ENCODE data around the gene ANK2.

ANK2 gene

DNA sequence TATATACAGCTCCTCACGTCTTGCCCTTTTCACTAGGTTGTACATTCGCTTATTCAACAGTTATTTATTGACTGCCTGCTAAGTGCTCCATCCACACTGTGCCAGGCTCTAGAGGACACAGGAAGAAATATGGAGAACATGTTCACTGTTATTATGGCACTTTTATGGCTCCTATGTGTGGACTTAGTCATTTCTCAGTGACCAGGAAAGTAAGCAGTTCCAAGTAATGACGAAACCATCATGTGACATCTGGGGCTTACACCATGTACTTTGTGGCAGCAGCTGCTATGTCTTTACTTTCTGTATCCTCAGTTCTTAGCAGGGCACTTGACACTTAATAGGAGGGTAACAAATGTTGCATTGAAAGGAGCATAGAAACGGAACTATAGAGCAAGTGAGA, 278.0 kb downstream of the ANK2 start:
- Histone ChIP-seq H3K27me3 (ENCODE audit: insufficient read depth, low read length, poor library complexity) (peaks cover 10% of the 10 kb centered on the region), H3K4me2 (ENCODE audit: insufficient read depth, low read length) (no peak overlapping the region), H3K4me1 (ENCODE audit: insufficient read depth, low read length) (no peaks in the 10 kb centered on the region), H3K36me3 (ENCODE audit: insufficient read depth, low read length) (no peaks in the 10 kb centered on the region), H4K20me1 (ENCODE audit: insufficient read depth, low read length) (no peaks in the 10 kb centered on the region), H2AFZ (ENCODE audit: low read depth, low read length) (no peak overlapping the region), H3K79me2 (ENCODE audit: insufficient read depth, low read length) (no peaks in the 10 kb centered on the region), H3K9ac (ENCODE audit: low read depth, low read length) (no peak overlapping the region), H3K4me3 (ENCODE audit: low read depth in 1 of 2, low read length in 2 of 2) (no peak overlapping the region), H3K9me3 (ENCODE audit: insufficient read depth, low read length, severe bottlenecking) (no peaks in the 10 kb centered on the region), H3K27ac (ENCODE audit: low read length) (no peak overlapping the region)
- no peak for TF ChIP-seq EZH2 (IDR thresholded peaks at IDR 0.05; ENCODE audit: borderline replicate concordance, low read depth, low read length, severe bottlenecking)
- TF ChIP-seq, protein P1, sequence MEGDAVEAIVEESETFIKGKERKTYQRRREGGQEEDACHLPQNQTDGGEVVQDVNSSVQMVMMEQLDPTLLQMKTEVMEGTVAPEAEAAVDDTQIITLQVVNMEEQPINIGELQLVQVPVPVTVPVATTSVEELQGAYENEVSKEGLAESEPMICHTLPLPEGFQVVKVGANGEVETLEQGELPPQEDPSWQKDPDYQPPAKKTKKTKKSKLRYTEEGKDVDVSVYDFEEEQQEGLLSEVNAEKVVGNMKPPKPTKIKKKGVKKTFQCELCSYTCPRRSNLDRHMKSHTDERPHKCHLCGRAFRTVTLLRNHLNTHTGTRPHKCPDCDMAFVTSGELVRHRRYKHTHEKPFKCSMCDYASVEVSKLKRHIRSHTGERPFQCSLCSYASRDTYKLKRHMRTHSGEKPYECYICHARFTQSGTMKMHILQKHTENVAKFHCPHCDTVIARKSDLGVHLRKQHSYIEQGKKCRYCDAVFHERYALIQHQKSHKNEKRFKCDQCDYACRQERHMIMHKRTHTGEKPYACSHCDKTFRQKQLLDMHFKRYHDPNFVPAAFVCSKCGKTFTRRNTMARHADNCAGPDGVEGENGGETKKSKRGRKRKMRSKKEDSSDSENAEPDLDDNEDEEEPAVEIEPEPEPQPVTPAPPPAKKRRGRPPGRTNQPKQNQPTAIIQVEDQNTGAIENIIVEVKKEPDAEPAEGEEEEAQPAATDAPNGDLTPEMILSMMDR (IDR thresholded peaks at IDR 0.05; ENCODE audit: borderline replicate concordance, extremely low read depth, low read length, poor library complexity, severe bottlenecking) = no peak
- DNase-seq (no peak), ATAC-seq (ENCODE audit: insufficient read depth, low read depth) (no peak)

DNA sequence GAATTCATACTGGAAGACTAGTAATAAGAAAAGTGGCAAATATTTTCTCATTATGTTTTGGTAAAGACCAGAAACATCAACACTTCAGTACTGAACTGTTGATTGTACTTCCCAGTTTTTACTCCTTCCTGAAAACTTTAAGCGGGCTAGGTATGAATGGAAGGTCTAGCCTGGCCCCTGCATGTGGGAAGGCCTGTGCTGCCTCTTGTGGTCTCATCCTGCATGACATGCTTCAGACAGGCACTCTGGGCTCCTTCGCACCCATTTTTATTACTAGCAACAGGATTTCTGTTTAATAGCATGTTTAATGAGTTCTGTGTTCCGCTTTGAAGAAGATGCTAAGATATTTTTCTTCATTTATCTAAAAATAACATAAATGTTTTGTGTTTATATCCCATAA, 279.1 kb downstream of the ANK2 start:
- H3K27ac ChIP-seq (ENCODE audit: low read length) = no peak overlapping the region
- no peak for TF ChIP-seq EZH2 (IDR thresholded peaks at IDR 0.05; ENCODE audit: borderline replicate concordance, low read depth, low read length, severe bottlenecking)
- TF ChIP-seq, protein P1 (IDR thresholded peaks at IDR 0.05; ENCODE audit: borderline replicate concordance, extremely low read depth, low read length, poor library complexity, severe bottlenecking) = peak; percentile 58

DNA sequence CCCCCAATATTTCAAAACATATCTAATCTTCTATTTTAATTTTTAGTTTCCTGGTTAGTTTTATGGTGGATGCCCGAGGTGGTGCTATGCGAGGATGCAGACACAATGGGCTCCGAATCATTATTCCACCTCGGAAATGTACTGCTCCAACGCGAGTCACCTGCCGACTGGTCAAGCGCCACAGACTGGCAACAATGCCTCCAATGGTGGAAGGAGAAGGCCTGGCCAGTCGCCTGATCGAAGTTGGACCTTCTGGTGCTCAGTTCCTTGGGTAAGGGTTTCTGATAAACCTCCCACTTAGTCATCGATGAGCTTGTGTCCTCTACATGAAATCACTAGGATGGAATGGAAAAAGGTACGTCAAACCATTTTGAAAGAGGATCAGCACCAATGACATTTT, 280.7 kb downstream of the ANK2 start:
- no peak overlapping the region for H3K4me2 ChIP-seq (ENCODE audit: insufficient read depth, low read length)
- H3K36me3 ChIP-seq (ENCODE audit: insufficient read depth, low read length) = no peaks in the 10 kb centered on the region
- H2AFZ ChIP-seq (ENCODE audit: low read depth, low read length) = no peak overlapping the region
- no peak for DNase-seq
- ATAC-seq (ENCODE audit: insufficient read depth, low read depth) = no peak
- no peaks in the 10 kb centered on the region for H3K4me1 ChIP-seq (ENCODE audit: insufficient read depth, low read length)
- H4K20me1 ChIP-seq (ENCODE audit: insufficient read depth, low read length) = no peaks in the 10 kb centered on the region
- H3K9ac ChIP-seq (ENCODE audit: low read depth, low read length) = no peak overlapping the region
- H3K27ac ChIP-seq (ENCODE audit: low read length) = no peak overlapping the region
- no peak for TF ChIP-seq EZH2 (IDR thresholded peaks at IDR 0.05; ENCODE audit: borderline replicate concordance, low read depth, low read length, severe bottlenecking)
- TF ChIP-seq, protein P1 (IDR thresholded peaks at IDR 0.05; ENCODE audit: borderline replicate concordance, extremely low read depth, low read length, poor library complexity, severe bottlenecking) = no peak
- no peaks in the 10 kb centered on the region for H3K9me3 ChIP-seq (ENCODE audit: insufficient read depth, low read length, severe bottlenecking)
- H3K4me3 ChIP-seq (ENCODE audit: low read depth in 1 of 2, low read length in 2 of 2) = no peak overlapping the region
- no peaks in the 10 kb centered on the region for H3K79me2 ChIP-seq (ENCODE audit: insufficient read depth, low read length)
- H3K27me3 ChIP-seq (ENCODE audit: insufficient read depth, low read length, poor library complexity) = peaks cover 10% of the 10 kb centered on the region

More for the DNA sequence above, 279.1 kb downstream of the ANK2 start:
- Histone ChIP-seq H3K36me3 (ENCODE audit: insufficient read depth, low read length) (no peaks in the 10 kb centered on the region), H3K9me3 (ENCODE audit: insufficient read depth, low read length, severe bottlenecking) (no peaks in the 10 kb centered on the region), H3K4me3 (ENCODE audit: low read depth in 1 of 2, low read length in 2 of 2) (no peak overlapping the region), H3K27me3 (ENCODE audit: insufficient read depth, low read length, poor library complexity) (peaks cover 10% of the 10 kb centered on the region), H2AFZ (ENCODE audit: low read depth, low read length) (no peak overlapping the region), H3K9ac (ENCODE audit: low read depth, low read length) (no peak overlapping the region), H3K4me1 (ENCODE audit: insufficient read depth, low read length) (no peaks in the 10 kb centered on the region), H3K79me2 (ENCODE audit: insufficient read depth, low read length) (no peaks in the 10 kb centered on the region), H3K4me2 (ENCODE audit: insufficient read depth, low read length) (no peak overlapping the region), H4K20me1 (ENCODE audit: insufficient read depth, low read length) (no peaks in the 10 kb centered on the region)
- ATAC-seq (ENCODE audit: insufficient read depth, low read depth) (peak; percentile 76; the same call in 2 of the 3 replicates), DNase-seq (peak; percentile 12)

DNA sequence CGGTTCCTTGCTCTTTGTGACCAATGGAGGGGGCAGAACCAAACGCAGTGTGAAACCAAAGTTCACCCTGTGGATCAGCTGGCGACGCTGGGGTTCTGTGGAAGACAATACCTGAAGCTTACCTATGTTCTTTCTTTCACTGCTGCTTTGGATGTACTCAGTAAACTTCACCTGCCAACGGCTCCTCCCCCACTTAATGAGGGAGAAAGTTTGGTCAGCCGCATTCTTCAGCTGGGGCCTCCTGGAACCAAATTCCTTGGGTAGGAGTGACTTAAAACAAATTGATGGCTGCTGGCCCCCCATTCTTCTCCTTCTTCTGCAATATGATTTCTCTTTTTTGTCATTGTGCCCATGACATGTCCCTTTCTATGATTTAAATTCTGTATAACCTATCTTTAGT, 282.4 kb downstream of the ANK2 start:
- ATAC-seq (ENCODE audit: insufficient read depth, low read depth) (no peak), DNase-seq (no peak)
- no peaks in the 10 kb centered on the region for H3K79me2 ChIP-seq (ENCODE audit: insufficient read depth, low read length)
- no peak overlapping the region for H3K4me3 ChIP-seq (ENCODE audit: low read depth in 1 of 2, low read length in 2 of 2)
- no peak overlapping the region for H2AFZ ChIP-seq (ENCODE audit: low read depth, low read length)
- no peak for TF ChIP-seq EZH2 (IDR thresholded peaks at IDR 0.05; ENCODE audit: borderline replicate concordance, low read depth, low read length, severe bottlenecking)
- TF ChIP-seq, protein P1 (IDR thresholded peaks at IDR 0.05; ENCODE audit: borderline replicate concordance, extremely low read depth, low read length, poor library complexity, severe bottlenecking) = no peak
- H3K27ac ChIP-seq (ENCODE audit: low read length) = no peak overlapping the region
- no peaks in the 10 kb centered on the region for H3K36me3 ChIP-seq (ENCODE audit: insufficient read depth, low read length)
- H3K9me3 ChIP-seq (ENCODE audit: insufficient read depth, low read length, severe bottlenecking) = no peaks in the 10 kb centered on the region
- no peaks in the 10 kb centered on the region for H4K20me1 ChIP-seq (ENCODE audit: insufficient read depth, low read length)
- H3K9ac ChIP-seq (ENCODE audit: low read depth, low read length) = no peak overlapping the region
- no peak overlapping the region for H3K4me2 ChIP-seq (ENCODE audit: insufficient read depth, low read length)
- no peaks in the 10 kb centered on the region for H3K4me1 ChIP-seq (ENCODE audit: insufficient read depth, low read length)
- peaks cover 10% of the 10 kb centered on the region for H3K27me3 ChIP-seq (ENCODE audit: insufficient read depth, low read length, poor library complexity)
